ENCODE measurements around the gene KCNC1. TPM values are rescaled to one million over a fixed set of nuclear protein-coding genes. Genes with fewer than 3 reads are reported as not detected.
A peak's percentile ranks its signal among the peaks of the same experiment; 100 is the strongest.

The KCNC1 gene
- total and polyA plus RNA-seq, 7 donors = 0.01 to 1.1 (median 0.13) TPM

GRCh38 chr11:17770048-17770652 is 35.6 kb downstream of the KCNC1 start:
- no peaks in the 10 kb centered on the region for H3K4me1 ChIP-seq
- H3K36me3 ChIP-seq (ENCODE audit: insufficient read depth in 1 of 2, low read depth in 1 of 2) = no peaks in the 10 kb centered on the region
- WGBS, 3 donors = 68 to 78% (median 74%) methylated on average over 9 of the region's 9 CpGs
- no peak overlapping the region for H3K27ac ChIP-seq
- TF ChIP-seq CTCF (IDR thresholded peaks at IDR 0.05) = peak; percentile 9
- DNase-seq (peak in 1 of 2 donors; percentile 55), ATAC-seq (peak in 2 of 4 donors; percentile 48 to 51)
- intact Hi-C loops (cut with DNase I) = no loop called here
- peaks cover 0 to 4% (median 0%) of the 10 kb centered on the region in 3 donors for H3K27me3 ChIP-seq (ENCODE audit: insufficient read depth in 3 of 3, low read length in 2 of 3)
- no peaks in the 10 kb centered on the region for H3K9me3 ChIP-seq
- H3K4me3 ChIP-seq = no peak overlapping the region

- Histone ChIP-seq H3K27ac (no peak overlapping the region), H3K9me3 (no peaks in the 10 kb centered on the region), H3K4me3 (no peak overlapping the region), H3K4me1 (no peaks in the 10 kb centered on the region), H3K27me3 (ENCODE audit: insufficient read depth in 3 of 3, low read length in 2 of 3) (peaks cover 0 to 4% (median 0%) of the 10 kb centered on the region in 3 donors), H3K36me3 (ENCODE audit: insufficient read depth in 1 of 2, low read depth in 1 of 2) (no peaks in the 10 kb centered on the region)
- ATAC-seq (peak; percentile 40 to 75 (median 56)), DNase-seq (no peak)
- intact Hi-C loops (cut with DNase I) = no loop called here
- TF ChIP-seq CTCF (IDR thresholded peaks at IDR 0.05) = peak; percentile 34
These were observed 36.3 kb downstream of the KCNC1 start for GRCh38 chr11:17770917-17771316.

- peak in 1 of 2 donors; percentile 26 for DNase-seq
- Histone ChIP-seq H3K27me3 (ENCODE audit: insufficient read depth in 3 of 3, low read length in 2 of 3) (peaks cover 0 to 4% (median 0%) of the 10 kb centered on the region in 3 donors), H3K9me3 (no peaks in the 10 kb centered on the region), H3K4me3 (no peak overlapping the region), H3K27ac (no peak overlapping the region), H3K4me1 (no peaks in the 10 kb centered on the region), H3K36me3 (ENCODE audit: insufficient read depth in 1 of 2, low read depth in 1 of 2) (no peaks in the 10 kb centered on the region)
- 94 to 97% (median 97%) methylated on average over 17 of the region's 17 CpGs for WGBS, 3 donors
- intact Hi-C loops (cut with DNase I) = no loop called here
- TF ChIP-seq CTCF (IDR thresholded peaks at IDR 0.05) = no peak
- no peak for ATAC-seq
These were observed 36.8 kb downstream of the KCNC1 start for GRCh38 chr11:17771415-17771814.

- no peaks in the 10 kb centered on the region for H3K36me3 ChIP-seq (ENCODE audit: insufficient read depth in 1 of 2, low read depth in 1 of 2)
- H3K9me3 ChIP-seq = no peaks in the 10 kb centered on the region
- DNase-seq (peak in 1 of 2 donors; percentile 53), ATAC-seq (no peak)
- TF ChIP-seq CTCF (IDR thresholded peaks at IDR 0.05) = no peak
- intact Hi-C loops (cut with DNase I) = no loop called here
- 97 to 98% (median 98%) methylated on average over 37 of the region's 37 CpGs for WGBS, 3 donors
- no peak overlapping the region for H3K27ac ChIP-seq
- no peaks in the 10 kb centered on the region for H3K4me1 ChIP-seq
- H3K4me3 ChIP-seq = no peak overlapping the region
- H3K27me3 ChIP-seq (ENCODE audit: insufficient read depth in 3 of 3, low read length in 2 of 3) = peaks cover 0 to 4% (median 0%) of the 10 kb centered on the region in 3 donors
These were observed 37.3 kb downstream of the KCNC1 start for GRCh38 chr11:17771841-17772401.
